K562 (cell line): ENCODE results near the gene SLC1A5. TPM values are rescaled to one million over a fixed set of nuclear protein-coding genes. Genes with fewer than 3 reads are reported as not detected.

Experiments
- CC2D1A ChIP-seq: fragments of 450-650 bp; IDR thresholded peaks from 2 replicates; pipeline ENCODE4 v1.6.1; 2017; ENCODE audit warnings: mild to moderate bottlenecking
- ESRRA ChIP-seq: fragments of 450-650 bp; IDR thresholded peaks from 2 replicates; pipeline ENCODE4 v1.6.1; 2014; ENCODE audit warnings: low read depth, mild to moderate bottlenecking, moderate library complexity, borderline replicate concordance
- GATAD2B ChIP-seq: fragments of 450-650 bp; IDR thresholded peaks from 2 replicates; pipeline ENCODE4 v1.6.1; 2017; ENCODE audit warnings: mild to moderate bottlenecking, borderline replicate concordance
- HMG20A ChIP-seq: fragments of 450-650 bp; formaldehyde crosslinking; conservative IDR thresholded peaks from 2 replicates; pipeline ENCODE4 v1.4.0; 2020; ENCODE audit warnings: mild to moderate bottlenecking, mixed read lengths
- HOMEZ ChIP-seq: fragments of 250-450 bp; sonication (Bioruptor Pico); IDR thresholded peaks from 2 replicates; pipeline ENCODE4 v1.4.0; 2020; ENCODE audit warnings: mild to moderate bottlenecking, moderate library complexity
- KLF16 ChIP-seq: IDR thresholded peaks from 2 replicates; pipeline ENCODE4 v1.6.1; 2016; ENCODE audit warnings: antibody characterized with exemption
- NCOR1 ChIP-seq: fragments of 450-650 bp; IDR thresholded peaks from 2 replicates; pipeline ENCODE4 v1.6.1; 2016; ENCODE audit warnings: mild to moderate bottlenecking, moderate library complexity
- NR2C2 ChIP-seq, 2 experiments: fragments of 200-800 bp in 1 of 2; sonication (Bioruptor generic) in 1 of 2; sonication (generic) in 1 of 2; formaldehyde crosslinking in 1 of 2; IDR thresholded peaks; 2 replicates each; pipeline versions ENCODE4 v1.6.1 to v1.8.0; 2016 to 2022; ENCODE audit warnings: mild to moderate bottlenecking in 1 of 2, missing compliant biosample characterization in 1 of 2, missing genetic modification characterization in 1 of 2, missing genetic modification reagents in 1 of 2
- SAFB ChIP-seq: fragments of 200-400 bp; formaldehyde crosslinking; IDR thresholded peaks from 2 replicates; pipeline ENCODE4 v1.6.1; 2017; ENCODE audit warnings: low read depth, low read length, borderline replicate concordance
- SMARCA4 ChIP-seq: fragments of 450-650 bp; IDR thresholded peaks from 2 replicates; pipeline ENCODE4 v1.6.1; 2016
- SREBF2 ChIP-seq: sonication (generic); formaldehyde crosslinking; IDR thresholded peaks from 2 replicates; pipeline ENCODE4 v1.4.0; 2020; ENCODE audit warnings: mild to moderate bottlenecking, missing genetic modification reagents
- ZNF263 ChIP-seq: sonication (generic); formaldehyde crosslinking; IDR thresholded peaks from 2 replicates; pipeline ENCODE4 v1.8.0; 2022; ENCODE audit warnings: mild to moderate bottlenecking, missing genetic modification reagents, borderline replicate concordance
- ZNF280A ChIP-seq: fragments of 450-650 bp; IDR thresholded peaks from 2 replicates; pipeline ENCODE4 v1.6.1; 2018; ENCODE audit warnings: mild to moderate bottlenecking, low read depth; ENCODE audit not compliant: partially characterized antibody
- ZNF780A ChIP-seq: fragments of 250-450 bp; sonication (Bioruptor Pico); IDR thresholded peaks from 2 replicates; pipeline ENCODE4 v1.5.0; 2021; ENCODE audit warnings: mild to moderate bottlenecking
- polyA plus RNA-seq, 8 experiments: library from polyadenylated mRNA; depleted of rRNA in 4 of 8; stranded (reverse) in 5 of 8; unstranded in 3 of 8; fragments of >200 nt; fragmentation: Nextera tagmentation in 2 of 8; fragmentation: Illumina TruSeq in 1 of 8; extraction: Ambion mirVana in 2 of 8; extraction: Trizol in 1 of 8; gene quantifications; 2 replicates each; pipeline versions ENCODE4 v1.2.1 to v1.2.3, GENCODE V29; 2011 to 2014; ENCODE audit warnings: inconsistent platforms in 1 of 8, missing spikeins in 1 of 8
- total RNA-seq, 7 experiments: library from RNA; depleted of rRNA in 6 of 7; stranded (reverse); fragments of >200 nt in 6 of 7; fragmentation: Illumina TruSeq in 2 of 7; extraction: Trizol in 2 of 7; gene quantifications; 2 replicates each; pipeline versions ENCODE4 v1.2.1 to v1.2.3, GENCODE V29; 2011 to 2021; ENCODE audit warnings: low replicate concordance in 1 of 7
- TF ChIP-seq, protein P1 (sequence below): fragments of 250-450 bp; sonication (Bioruptor Pico); IDR thresholded peaks from 2 replicates; pipeline ENCODE4 v1.9.0; 2021; ENCODE audit warnings: mild to moderate bottlenecking, inconsistent platforms

The SLC1A5 gene
- total and polyA plus RNA-seq, 9 of the 15 experiments (the other 6 are each of a cell fraction or from before 2014, with no cell fraction given) = 31.2 to 417 (median 134) TPM

DNA sequence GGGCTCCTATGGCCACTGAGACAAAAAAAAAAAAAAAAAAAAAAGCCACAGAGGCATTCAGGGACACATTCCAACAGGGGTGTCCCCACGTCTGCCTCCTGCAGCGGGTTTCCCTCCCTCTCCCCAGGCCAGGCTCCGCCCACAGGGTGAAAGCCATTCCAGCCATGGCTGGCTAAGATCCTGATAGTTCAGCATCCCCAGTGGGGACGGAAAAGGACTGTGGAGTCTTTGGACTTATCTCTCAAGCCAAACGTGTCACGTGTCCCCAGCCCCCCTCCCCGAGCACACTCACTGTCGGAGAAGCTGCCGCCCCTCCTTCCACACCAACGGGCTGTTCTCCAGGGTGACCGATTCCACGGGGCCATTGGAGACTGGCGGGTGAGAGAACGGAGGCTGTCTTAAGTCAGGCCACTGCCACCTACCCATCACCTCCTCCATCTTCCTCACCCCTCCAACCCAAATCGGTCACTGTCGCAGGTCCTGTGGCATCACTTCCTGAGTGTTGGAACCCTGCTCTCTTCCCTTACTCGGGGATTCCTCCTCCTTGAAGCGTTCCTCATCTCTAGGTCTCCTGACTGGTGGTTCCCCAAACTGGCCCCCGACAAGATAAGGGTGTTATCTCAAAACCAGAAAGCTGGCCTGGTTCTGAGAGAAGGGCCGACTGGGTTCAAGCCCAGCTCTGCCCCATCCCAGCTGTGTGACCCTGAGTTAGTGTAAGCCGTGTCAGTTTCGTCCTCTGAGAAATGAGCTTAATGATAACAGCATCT is 51.7 kb downstream of the SLC1A5 start (continued):
- TF ChIP-seq GATAD2B = no peak
- 0 out of 2 replicates have a peak, but pooled peaks have one; percentile 4 for TF ChIP-seq KLF16
- TF ChIP-seq HMG20A (CRISPR knock-in tag) = no peak
- no peak for TF ChIP-seq ZNF263 (CRISPR knock-in tag)
- no peak for TF ChIP-seq SREBF2 (CRISPR knock-in tag)
- TF ChIP-seq CC2D1A = 0 out of 2 replicates have a peak, but pooled peaks have one; percentile 21
- no peak for TF ChIP-seq HOMEZ
- TF ChIP-seq ZNF780A (CRISPR knock-in tag) = no peak
- TF ChIP-seq ZNF280A = no peak
- no peak for TF ChIP-seq SAFB
- TF ChIP-seq, protein P1, sequence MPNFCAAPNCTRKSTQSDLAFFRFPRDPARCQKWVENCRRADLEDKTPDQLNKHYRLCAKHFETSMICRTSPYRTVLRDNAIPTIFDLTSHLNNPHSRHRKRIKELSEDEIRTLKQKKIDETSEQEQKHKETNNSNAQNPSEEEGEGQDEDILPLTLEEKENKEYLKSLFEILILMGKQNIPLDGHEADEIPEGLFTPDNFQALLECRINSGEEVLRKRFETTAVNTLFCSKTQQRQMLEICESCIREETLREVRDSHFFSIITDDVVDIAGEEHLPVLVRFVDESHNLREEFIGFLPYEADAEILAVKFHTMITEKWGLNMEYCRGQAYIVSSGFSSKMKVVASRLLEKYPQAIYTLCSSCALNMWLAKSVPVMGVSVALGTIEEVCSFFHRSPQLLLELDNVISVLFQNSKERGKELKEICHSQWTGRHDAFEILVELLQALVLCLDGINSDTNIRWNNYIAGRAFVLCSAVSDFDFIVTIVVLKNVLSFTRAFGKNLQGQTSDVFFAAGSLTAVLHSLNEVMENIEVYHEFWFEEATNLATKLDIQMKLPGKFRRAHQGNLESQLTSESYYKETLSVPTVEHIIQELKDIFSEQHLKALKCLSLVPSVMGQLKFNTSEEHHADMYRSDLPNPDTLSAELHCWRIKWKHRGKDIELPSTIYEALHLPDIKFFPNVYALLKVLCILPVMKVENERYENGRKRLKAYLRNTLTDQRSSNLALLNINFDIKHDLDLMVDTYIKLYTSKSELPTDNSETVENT (CRISPR knock-in tag) = 0 out of 2 replicates have a peak, but pooled peaks have one; percentile 56
- peak; percentile 20; the same call in 1 of the 2 replicates for TF ChIP-seq NCOR1
- TF ChIP-seq SMARCA4 = peak; percentile 33; the same call in 1 of the 2 replicates
- TF ChIP-seq ESRRA = peak; percentile 41; the same call in 1 of the 2 replicates
- TF ChIP-seq NR2C2 (CRISPR knock-in tag; IDR thresholded peaks at IDR 0.05) = no peak
- 0 out of 2 replicates have a peak, but pooled peaks have one; percentile 32 for TF ChIP-seq NR2C2 (tag; IDR thresholded peaks at IDR 0.05)
- TF ChIP-seq, all 486 proteins: peak for 91
